HS-27A (cell line): ENCODE results near the gene LMTK3.
"Not testable (repeated sequence)": the region's sequence is repeated elsewhere in the genome, so short reads cannot be mapped to it uniquely, and the experiment has no call there.

ENCODE experiments used
- DNase-seq: peaks from one replicate; pipeline ENCODE4 v3.0.0-alpha.2; 2012; ENCODE audit warnings: low read depth, missing footprints

LMTK3 gene

DNA sequence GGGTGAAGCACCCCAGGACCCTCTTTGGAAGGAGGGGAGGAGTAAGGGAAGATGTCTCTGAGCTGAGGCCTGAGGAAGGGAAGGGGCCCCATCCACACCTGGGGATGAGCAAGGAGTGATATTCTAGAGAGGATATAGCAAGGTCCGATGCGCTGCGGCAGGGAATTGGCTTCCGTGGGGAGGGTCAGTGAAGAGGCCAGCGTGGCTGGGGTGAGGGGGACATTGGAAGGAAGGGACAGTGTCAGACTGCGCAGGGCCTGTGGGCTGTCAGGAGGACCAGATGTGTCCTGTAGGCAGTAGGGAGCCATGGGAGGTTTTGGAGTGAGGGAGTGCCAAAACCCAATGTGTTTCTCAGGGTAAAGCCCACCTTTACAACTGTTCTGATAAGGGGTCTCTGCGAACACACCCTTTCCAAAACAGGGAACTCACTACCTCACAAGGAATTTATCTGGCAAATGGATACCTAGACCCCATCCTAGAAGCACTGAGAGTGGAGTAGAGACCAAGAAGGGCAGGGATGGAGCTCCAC lies 3.7 kb downstream of the LMTK3 start:
- DNase-seq = no peak

DNA sequence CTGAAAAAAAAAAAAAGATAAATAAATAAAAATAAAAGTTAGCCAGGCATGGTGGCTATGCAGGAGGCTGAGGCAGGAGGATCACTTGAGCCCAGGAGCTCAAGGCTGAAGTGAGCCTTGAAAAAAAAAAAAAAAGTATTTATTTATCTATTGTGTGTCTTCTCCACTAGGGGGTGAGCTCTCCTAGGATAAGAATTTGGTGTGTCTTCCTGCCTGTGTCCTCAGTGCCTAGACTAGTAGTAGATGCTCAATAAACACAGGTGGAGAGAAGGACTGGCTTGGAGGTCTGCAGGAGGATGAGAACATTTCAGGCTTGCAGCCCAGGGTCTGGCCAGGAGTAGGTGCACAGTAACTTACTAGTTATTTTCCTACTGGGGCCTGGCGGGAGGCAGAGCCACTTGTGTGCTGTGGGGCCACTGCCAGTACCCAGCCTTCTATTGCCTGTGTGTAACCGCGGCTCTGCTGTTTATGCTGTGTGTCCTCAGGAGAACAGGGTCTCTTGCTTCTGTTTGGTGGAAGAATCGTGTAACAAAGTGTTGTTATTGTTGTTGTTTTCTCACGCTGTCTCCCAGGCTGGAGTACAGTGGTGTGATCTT lies 5.4 kb downstream of the LMTK3 start:
- DNase-seq = no peak

DNA sequence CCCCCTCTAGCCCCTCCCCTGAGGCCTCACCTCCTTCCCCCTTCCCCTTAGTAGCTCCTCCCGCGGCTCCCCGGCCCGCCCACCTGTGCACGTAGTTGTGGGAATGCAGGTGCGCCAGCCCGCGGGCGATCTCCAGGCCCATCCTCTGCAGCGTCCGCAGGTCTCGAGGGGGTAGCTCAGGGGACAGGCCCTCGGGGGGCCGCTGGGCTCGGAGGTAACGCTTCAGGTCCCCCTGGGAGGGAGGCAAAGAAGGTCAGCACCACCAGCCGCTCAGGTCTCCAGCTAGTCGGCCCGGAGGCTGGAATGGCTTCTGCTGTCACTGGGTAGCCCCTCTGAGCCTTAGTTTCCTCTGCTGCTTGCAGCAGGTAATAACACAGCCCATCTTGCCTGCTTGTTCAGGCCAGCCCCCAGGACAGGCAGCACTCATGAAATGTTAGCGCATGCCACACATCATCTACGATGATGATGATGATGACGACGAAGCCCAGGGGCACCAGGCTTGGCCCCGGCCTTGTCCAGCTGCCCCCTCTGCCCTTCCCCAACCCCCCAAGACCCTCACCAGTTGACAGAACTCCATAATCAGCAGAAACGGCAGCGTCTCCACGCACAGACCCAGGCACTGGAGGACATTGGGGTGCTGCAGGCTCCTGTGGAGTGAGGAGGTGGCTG lies 9.2 kb downstream of the LMTK3 start:
- DNase-seq = no peak

DNA sequence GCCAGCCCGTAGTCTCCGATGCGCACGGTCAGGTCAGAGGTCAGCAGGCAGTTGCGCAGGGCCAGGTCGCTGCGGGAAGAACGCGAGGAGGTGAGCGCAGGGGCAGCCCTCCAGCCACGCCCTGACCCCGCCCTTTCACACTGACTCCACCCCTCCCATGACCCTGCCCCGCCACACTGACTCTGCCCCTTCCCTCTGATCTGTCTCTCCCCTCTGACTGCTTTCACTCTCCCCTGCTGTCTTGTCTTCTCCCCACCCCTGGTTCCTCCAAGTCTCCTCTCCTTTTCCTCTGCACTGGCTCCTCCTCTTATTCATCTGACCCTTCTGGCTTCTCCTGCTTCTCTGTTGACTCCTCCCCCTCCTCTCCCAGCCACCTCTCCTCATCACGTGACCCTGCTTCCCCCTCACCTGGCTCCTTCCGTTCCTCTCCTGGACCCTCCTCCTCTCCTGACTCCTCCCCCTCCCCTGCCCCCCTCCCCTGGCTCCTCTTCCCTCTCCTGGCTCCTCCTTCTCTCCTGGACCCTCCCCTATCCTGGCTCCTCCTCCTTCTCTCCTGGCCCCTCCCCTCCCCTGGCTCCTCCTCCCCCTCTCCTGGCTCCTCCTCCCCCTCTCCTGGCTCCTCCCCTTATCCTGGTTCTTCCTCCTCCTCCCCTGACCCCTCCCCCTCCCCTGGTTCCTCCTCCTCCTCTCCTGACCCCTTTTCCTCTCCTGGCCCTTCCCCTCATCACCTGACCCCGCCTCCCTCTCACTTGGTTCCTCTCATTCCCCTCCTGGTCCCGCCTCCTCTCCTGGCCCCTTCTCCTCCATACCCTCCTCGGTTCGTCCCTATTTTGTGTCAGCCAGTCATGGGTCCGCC lies 9.9 kb downstream of the LMTK3 start:
- no peak for DNase-seq

DNA sequence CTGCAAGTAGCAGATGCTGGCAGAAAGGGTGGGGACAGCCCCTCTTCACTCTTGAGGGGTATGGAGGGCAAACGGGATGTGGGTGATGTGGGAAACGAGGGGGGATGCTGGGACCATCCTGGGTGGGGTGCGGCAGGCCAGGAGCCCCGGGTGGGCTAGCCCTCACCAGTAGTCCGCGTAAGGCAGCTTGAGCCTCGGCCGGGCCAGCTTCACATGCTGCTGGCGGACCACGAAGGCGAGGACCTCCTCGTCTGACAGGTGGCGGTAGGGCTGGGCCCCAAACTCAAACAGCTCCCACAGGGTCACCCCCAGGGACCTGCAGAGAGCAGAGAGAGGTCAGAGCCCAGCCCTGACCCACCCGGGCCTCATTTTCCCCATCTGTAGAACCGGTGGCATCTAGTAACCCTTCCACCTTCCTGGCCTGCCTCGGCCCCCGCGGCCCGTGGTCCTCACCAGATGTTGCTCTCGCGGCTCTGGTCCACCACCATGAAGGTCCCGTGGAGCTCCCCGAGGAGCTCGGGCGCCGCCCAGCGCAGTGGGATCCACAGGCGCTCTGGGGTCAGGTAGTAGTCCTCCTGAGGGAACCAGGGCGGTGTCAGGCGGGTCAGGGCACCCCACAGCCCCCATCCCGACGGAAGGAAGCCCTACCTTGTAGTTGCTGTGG lies 10.7 kb downstream of the LMTK3 start:
- DNase-seq = no peak

DNA sequence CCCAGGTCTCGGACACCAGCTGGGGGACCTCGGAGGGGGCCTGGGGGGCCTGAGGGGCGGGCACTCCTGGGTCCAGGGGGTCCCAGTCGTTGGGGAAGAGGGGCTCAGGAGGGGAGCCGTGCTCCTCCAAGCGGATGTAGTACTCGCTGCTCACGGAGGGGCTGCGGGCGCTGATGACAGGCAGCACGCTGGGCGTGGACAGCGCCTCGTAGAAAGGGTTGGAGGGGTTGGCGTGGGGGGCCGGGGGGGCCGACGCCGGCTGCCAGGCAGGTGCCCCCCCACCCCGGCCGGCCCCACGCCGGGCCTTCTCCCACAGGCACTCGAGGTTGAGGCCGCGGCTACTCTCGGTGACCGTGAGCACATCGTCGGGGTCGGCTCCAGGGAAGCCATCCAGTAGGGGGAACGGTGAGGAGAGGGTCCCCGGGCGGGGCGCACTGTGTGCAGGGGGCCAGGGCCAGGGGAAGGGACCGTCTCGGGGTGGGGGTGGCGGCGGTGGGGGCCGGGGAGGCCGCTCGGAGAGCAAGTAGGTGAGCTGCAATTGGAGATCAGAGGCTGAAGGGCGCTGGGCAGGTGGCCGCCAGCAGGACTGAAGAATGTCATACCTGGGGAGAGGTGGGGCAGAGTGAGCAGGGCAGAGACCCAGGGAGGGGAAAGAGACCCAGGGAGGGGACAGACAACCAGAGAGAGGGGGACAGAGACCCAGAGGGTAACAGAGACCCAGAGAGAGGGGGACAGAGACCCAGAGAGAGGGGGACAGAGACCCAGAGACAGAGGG lies 12.1 kb downstream of the LMTK3 start:
- DNase-seq = no peak

DNA sequence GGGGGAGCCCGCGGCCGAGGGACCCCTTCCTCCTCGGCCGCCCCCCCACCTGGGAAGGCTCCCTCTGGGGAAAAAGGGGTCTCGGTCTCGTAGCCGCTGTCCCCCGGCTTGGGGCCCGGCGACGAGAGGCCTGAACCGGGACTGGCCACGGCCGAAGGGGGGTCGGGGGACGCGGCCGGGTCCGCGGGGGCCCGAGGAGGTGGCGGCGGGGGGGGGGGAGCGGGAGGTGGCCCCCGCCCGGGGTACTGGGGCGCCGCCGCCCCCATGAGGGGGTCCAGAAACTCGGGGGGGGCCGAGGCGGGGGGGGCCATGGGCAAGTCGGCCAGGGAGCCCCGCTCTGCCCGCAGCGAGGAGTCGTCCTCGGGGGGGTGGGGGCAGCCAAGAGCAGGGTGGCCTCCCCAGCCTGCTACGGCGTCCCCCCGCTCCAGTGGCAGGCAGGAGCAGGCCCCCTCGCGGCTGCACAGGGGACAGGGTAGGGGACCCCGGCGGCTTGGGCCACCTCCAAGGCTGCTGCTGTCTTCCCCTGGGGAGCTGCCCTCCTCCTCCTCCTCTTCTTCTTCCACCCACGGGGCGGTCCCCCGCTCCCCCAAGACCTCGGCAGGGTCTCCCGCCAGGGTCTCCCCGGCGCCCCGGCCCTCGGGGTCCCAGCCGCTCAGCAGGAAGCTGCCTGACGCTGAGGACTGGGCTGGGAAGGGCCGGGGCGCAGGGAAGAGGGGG lies 12.9 kb downstream of the LMTK3 start:
- DNase-seq = no peak

DNA sequence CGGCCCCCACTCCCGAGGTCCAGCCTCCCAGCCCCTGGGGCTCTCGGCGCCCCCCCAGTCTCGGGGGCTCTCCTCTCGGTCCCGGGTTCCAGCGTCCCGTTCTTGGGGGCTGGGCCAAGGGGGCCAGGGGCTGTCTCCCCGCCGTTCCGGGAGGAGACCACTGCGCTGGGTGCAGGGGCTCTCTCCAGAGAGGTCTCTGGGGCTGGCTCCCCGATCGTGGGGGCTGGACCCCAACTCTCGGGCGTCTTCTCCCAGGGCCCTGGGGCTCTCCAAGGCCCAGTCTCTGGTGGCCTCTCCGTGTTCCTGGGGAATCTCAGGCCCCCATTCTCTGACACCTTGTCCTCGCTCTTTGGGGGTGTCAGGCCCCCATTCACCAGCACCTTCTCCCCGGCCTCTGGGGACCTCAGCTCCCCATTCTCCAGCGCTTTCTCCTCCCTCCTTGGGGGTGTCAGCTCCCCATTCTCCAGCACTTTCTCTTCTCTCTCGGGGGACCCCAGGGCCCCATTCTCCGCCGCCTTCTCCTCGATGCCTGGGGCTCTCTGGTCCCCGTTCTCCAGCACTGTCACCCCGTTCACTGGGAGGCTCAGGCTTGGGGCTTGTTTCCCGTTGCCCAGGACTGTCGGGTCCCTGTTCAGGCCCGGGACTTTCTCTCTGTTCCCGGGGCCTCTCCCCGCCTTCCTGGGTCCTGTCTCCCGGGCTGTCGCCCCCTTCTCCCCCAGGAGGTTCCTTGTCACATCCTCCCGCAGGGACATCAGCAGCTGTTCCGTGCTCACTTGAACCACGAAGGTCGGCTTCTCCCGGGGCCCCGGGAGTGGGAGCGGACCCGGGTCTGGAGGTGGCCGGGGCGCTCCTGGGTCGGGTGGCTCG lies 13.7 kb downstream of the LMTK3 start:
- DNase-seq = no peak

DNA sequence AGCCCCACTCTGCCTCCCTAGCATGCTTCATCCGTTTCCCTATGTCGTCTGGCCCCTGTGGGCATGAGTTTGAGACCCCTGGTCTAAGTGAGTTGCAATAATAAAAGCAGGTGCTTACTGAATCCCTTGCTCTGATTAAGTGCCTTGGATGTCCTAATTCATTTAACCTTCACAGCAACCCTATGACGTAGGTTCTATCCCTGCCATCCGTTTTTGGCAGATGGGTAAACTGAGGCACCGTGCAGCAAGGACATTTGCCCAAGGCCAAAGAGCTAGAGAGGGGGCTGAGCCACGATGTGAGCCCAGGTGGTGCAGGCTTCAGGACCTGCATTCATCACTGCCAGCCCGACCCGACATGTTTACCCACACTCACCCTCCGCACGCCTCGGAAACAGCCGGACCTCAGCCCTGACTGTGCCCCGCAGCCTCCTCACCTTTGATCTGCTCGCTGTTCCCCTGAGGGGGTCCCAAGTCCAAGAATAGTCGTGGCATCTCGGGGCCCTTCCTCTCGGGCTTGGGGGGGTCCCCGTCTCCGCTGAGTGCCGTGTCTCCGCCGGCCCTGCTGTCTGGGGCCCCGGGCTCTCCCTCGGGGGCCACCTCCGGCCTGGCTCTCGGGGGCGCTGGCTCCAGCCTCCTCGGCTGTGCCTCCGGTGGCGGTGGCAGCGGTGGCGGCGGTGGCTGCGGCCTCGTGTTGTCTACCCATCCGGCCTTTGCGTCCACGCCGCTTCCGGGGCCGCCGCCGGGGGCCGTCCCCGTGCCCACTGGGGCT lies 14.5 kb downstream of the LMTK3 start:
- DNase-seq = no peak

DNA sequence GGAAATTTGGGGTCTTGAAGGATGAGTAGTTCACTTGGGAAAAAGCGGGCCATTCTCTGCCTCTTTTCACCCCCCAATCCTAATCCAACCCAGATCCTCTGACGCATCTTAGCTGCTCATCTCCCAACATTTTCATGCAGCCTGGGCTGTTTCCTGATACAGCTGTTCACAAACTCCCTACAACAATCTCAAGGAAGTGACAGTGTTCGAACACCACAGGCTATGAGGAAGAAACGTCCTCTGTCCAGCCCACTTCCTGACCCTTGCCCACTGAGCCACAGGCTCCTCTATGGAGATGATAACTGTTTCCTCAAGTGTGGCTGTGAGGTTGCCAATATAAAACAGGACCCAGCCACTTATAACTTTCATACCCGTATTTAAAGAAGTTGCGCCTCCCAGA lies 16.2 kb downstream of the LMTK3 start:
- DNase-seq = no peak

DNA sequence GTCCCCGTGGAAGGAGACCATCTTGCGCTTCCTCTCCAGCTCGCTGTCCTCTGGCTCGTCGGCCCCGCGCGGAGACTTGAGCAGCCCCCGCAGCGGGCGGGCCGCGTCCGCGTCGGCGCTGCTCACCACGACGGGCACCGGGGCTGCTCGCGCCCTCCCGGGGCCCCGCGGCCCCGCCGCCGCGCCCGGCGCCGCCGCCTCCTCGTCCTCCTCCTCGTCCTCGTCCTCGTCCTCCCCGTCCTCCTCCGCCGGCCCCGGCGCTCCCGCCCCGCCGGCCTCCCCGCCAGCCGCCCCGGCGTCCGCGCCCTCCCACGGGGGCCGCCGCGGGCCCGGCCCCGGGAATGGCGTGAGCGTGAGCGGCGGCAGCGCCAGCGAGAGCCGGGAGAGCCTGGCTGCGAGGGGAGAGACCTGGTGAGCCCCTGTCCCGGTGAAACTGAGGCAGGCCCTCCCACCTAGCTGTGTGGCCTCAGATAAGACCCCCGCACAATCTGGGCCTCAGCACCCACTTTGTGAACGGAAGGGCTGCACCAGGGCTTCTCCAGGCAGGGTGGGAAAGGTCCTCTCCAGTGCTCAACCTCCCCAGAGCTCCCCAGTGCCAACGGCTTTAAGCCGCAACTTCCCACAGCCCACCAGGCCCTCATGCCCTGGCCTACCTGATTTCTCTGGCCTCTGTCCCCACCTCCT lies 17.8 kb downstream of the LMTK3 start:
- no peak for DNase-seq

DNA sequence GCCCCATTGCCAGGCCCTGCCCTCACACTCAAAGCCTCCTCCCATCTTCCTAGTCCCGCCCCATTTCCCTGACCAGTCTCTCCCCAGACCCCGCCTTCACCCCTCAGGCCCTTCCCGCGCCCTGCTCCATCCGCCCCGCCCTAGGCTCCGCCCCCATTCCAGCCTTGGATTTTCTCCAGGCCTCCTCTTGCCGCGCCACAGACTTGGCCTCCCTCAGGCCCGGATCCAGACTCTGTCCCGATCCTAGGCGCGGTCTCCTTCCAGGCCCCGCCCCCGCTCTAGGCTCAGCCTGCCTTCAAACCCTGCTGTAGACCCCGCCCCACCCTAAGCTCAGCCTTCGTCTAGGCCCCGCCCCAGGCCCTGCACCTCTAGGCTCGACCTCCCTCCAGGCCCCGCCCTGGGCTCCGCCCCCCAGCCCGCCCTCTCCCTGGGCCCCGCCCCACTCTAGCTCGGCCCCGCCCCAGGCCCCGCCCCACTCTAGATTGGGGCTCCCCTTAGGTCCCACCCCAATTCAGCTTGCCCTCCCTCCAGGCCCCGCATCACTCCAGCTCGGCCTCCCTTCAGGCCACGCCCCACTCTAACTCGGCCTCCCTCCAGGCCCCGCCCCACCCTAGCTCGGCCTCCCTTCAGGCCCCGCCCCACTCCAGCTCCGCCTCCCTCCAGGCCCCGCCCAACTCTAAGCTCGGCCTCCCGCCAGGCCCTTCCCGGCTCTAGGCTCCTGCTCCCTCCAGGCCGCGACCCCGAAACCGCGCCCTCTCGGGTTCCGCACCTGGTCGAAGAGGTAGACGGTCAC lies 18.5 kb downstream of the LMTK3 start:
- peak; percentile 99 for DNase-seq

DNA sequence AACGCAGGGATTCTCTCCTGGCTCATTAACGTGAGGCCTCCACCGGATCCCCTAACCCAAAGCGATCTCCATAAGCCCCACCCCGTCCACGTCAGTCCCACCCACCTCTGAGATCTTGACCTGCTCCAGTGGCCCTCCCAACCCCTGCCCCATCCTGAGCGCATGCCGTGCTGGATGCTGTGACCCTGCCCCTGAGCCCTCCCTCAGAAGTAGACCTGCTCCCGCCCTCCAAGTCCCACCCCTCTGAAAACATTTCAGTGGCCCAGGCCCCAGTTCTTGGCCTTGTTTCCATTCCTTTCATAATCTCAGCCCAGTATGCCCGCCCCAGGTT lies 19.9 kb downstream of the LMTK3 start:
- DNase-seq = no peak

DNA sequence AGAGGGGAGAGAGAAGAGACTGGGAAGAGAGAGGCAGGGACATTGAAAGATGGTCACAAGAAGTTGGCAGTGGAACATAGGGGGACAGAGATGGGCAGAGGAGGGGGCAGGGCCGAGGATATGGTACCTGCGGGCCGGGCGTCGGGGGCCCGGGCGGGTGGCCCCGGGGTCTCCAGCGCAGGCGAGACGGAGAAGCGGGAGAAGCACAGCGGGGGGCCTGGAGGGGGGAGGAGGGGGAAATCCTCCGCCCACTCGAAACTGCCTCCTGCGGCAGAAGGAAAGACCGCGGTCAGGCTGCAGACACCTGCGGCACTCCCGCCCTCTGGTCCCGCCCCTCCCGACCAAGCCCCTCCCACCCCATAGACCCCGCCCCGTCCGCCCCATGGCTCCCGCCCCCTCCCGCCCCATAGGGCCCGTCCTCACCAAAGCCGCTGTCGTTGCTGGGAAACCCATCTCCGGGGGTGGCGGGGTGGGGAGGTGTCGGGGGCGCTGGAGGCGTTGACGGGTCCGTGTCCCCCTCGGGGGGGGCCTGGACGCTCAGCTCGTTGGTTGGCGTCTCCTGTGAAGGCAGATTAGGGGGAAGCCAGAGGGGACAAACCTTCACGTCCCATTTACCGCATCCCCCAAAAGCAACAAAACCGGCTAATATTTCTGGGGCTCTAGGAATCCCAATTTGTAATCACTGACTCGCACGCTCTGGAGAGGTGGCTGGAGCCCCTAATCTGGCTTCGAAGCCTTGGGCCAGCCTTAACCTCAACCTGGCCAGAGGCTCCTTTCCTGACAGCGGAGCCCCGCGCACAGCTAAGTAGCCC lies 20.4 kb downstream of the LMTK3 start:
- DNase-seq = no peak

DNA sequence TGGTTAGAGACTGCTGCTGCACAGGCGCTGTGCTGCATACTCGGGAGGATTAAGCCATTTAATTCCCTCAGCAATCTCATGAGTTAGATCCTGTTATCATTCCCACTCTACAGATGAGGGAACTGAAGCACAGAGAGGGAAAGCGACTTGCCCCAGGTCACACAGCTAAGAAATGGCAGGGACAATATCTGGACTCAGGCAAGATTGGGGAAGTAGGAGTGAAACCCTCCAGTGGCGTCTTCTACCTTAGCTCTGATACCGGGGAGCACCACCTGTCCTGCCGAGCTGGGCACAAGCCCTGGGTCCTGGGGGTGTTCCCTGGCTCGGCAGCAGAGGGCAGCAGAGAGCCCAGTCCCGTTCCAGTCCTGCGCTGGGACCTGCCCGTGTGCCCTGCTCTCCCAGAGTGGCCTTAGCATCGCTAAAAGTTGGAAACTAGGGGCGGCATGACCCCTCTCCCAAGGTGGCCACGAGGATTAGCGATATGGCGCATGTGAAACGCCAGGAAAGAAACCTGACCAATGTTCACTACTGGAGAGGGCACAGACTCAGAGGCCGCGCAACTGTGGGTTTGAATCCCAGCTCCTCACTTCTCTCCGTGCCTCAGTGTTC lies 21.9 kb downstream of the LMTK3 start:
- no peak for DNase-seq

DNA sequence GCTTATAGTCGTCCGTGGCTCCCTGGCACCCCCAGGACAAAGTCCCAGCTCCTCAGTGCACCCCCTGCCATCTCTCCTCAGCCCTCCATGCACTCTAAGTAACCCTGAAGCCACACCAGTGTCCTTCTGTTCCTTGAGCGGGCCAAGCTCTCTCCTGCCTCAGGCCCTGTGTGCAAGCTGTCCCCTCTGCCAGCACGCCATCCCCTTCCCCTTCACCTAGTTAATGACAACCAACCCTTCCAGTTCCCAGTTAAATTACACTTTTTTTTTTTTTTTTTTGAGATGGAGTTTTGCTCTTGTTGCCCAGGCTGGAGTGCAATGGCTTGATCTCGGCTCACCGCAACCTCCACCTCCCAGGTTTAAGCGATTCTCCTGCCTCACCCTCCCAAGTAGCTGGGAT lies 23.2 kb downstream of the LMTK3 start:
- not testable (repeated sequence) for DNase-seq

DNA sequence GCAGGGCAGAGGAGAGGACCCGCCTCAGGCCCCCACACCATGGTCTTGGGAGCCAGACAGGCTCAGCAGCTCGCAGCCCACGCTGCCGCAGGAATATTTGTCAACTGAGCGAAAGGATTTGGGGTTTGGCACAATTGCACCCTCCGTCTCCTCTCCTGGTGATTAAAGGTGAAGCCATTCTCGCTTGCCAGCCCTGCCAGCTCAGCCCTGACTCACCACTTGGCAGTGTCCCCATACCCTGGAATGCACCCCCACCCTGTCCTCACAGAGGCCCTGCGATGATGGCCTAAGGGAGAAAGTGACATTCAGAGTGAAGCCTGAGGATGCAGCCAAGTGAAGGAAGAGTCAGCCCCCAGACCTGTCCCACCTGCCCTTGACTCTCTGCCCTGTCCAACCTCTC lies 23.7 kb downstream of the LMTK3 start:
- peak; percentile 95 for DNase-seq
